H9 (cell line): ENCODE data around the gene POLR2H. TPM values are rescaled to one million over a fixed set of nuclear protein-coding genes. Genes with fewer than 3 reads are reported as not detected.

Experiments
- DNase-seq: peaks from one replicate; pipeline ENCODE4 v3.0.0-alpha.2; 2017
- H2AFZ ChIP-seq: one replicate; pipeline ENCODE4 v1.6.1; 2013; ENCODE audit warnings: mild to moderate bottlenecking, low read length, control low read depth, moderate library complexity
- H2AK5ac ChIP-seq: 2 replicates; pipeline ENCODE4 v1.6.1; 2013; ENCODE audit warnings: low read length, control low read depth, mixed read lengths; ENCODE audit not compliant: insufficient read length
- H2BK120ac ChIP-seq: one replicate; pipeline ENCODE4 v1.6.1; 2013; ENCODE audit warnings: low read depth, mild to moderate bottlenecking, low read length, control low read depth, inconsistent platforms; ENCODE audit not compliant: poor library complexity, severe bottlenecking
- H2BK12ac ChIP-seq: 2 replicates; pipeline ENCODE4 v1.6.1; 2013; ENCODE audit warnings: low read length, control low read depth, mixed read lengths, low read depth; ENCODE audit not compliant: insufficient read length
- H2BK15ac ChIP-seq: 2 replicates; pipeline ENCODE4 v1.6.1; 2013; ENCODE audit warnings: low read depth, low read length, control low read depth
- H2BK20ac ChIP-seq: one replicate; pipeline ENCODE4 v1.6.1; 2013; ENCODE audit warnings: low read depth, mild to moderate bottlenecking, low read length, control low read depth, inconsistent platforms; ENCODE audit not compliant: poor library complexity, severe bottlenecking
- H2BK5ac ChIP-seq: 2 replicates; pipeline ENCODE4 v1.6.1; 2013; ENCODE audit warnings: low read length, control low read depth, mixed read lengths; ENCODE audit not compliant: insufficient read length
- H3K14ac ChIP-seq: 2 replicates; pipeline ENCODE4 v1.6.1; 2013; ENCODE audit warnings: low read length, control low read depth; ENCODE audit not compliant: insufficient read depth
- H3K18ac ChIP-seq: 2 replicates; pipeline ENCODE4 v1.6.1; 2013; ENCODE audit warnings: low read depth, mild to moderate bottlenecking, mixed read lengths, low read length, control low read depth; ENCODE audit not compliant: insufficient read length
- H3K23ac ChIP-seq: 2 replicates; pipeline ENCODE4 v1.6.1; 2013; ENCODE audit warnings: low read length, control low read depth, mixed read lengths, low read depth; ENCODE audit not compliant: insufficient read length
- H3K23me2 ChIP-seq: 2 replicates; pipeline ENCODE4 v1.6.1; 2013; ENCODE audit warnings: low read depth, mild to moderate bottlenecking, mixed read lengths, low read length, control low read depth; ENCODE audit not compliant: insufficient read length, poor library complexity, severe bottlenecking
- H3K27ac ChIP-seq: 2 replicates; pipeline ENCODE4 v1.5.1; 2013; ENCODE audit warnings: low read length, control low read depth, mixed read lengths, low read depth; ENCODE audit not compliant: insufficient read length
- H3K27me3 ChIP-seq: 2 replicates; pipeline ENCODE4 v1.6.1; 2013; ENCODE audit warnings: low read length, control low read depth, inconsistent platforms; ENCODE audit not compliant: insufficient read depth
- H3K4ac ChIP-seq: 2 replicates; pipeline ENCODE4 v1.6.1; 2013; ENCODE audit warnings: low read depth, mild to moderate bottlenecking, control low read depth, inconsistent platforms, low read length, moderate library complexity
- H3K4me1 ChIP-seq: 2 replicates; pipeline ENCODE4 v1.6.1; 2013; ENCODE audit warnings: low read length, control low read depth, inconsistent platforms; ENCODE audit not compliant: insufficient read depth
- H3K4me2 ChIP-seq: 2 replicates; pipeline ENCODE4 v1.6.1; 2013; ENCODE audit warnings: low read length, control low read depth, mixed read lengths; ENCODE audit not compliant: insufficient read length, insufficient read depth
- H3K56ac ChIP-seq: 2 replicates; pipeline ENCODE4 v1.6.1; 2013; ENCODE audit warnings: low read depth, mild to moderate bottlenecking, mixed read lengths, low read length, control low read depth; ENCODE audit not compliant: insufficient read length
- H3K79me1 ChIP-seq: 2 replicates; pipeline ENCODE4 v1.6.1; 2013; ENCODE audit warnings: low read depth, mild to moderate bottlenecking, moderate library complexity, low read length, control low read depth, inconsistent platforms; ENCODE audit not compliant: insufficient read depth, poor library complexity, severe bottlenecking
- H3K79me2 ChIP-seq: 2 replicates; pipeline ENCODE4 v1.6.1; 2013; ENCODE audit warnings: low read length, control low read depth, inconsistent platforms; ENCODE audit not compliant: insufficient read depth
- H3K9ac ChIP-seq: 2 replicates; pipeline ENCODE4 v1.6.1; 2013; ENCODE audit warnings: low read length, control low read depth, mixed read lengths; ENCODE audit not compliant: insufficient read length; ENCODE audit errors: extremely low read depth
- H3K9me3 ChIP-seq: one replicate; pipeline ENCODE4 v1.6.1; 2013; ENCODE audit warnings: low read depth, low read length, inconsistent platforms; ENCODE audit not compliant: control insufficient read depth
- H3T11ph ChIP-seq: one replicate; pipeline ENCODE4 v1.6.1; 2013; ENCODE audit warnings: mild to moderate bottlenecking, low read length, control low read depth, inconsistent platforms
- H4K20me1 ChIP-seq: one replicate; pipeline ENCODE4 v1.6.1; 2013; ENCODE audit not compliant: control insufficient read depth, insufficient read length, insufficient read depth
- H4K5ac ChIP-seq: 2 replicates; pipeline ENCODE4 v1.6.1; 2013; ENCODE audit warnings: low read depth, mild to moderate bottlenecking, mixed read lengths, low read length, control low read depth; ENCODE audit not compliant: insufficient read length
- H4K8ac ChIP-seq: replicated peaks from 2 replicates; pipeline ENCODE4 v1.6.1; 2013; ENCODE audit warnings: low read length, control low read depth, mixed read lengths, low read depth; ENCODE audit not compliant: insufficient read length
- H4K91ac ChIP-seq: 2 replicates; pipeline ENCODE4 v1.6.1; 2013; ENCODE audit warnings: low read depth, mild to moderate bottlenecking, moderate library complexity, mixed read lengths, low read length, control low read depth; ENCODE audit not compliant: insufficient read length
- H3K27ac Mint-ChIP-seq, 3 experiments: 2 replicates in 2 of 3; 3 replicates in 1 of 3; pipeline ENCODE4 v1.8.0; 2020 to 2021; ENCODE audit warnings: mixed read lengths in 3 of 3, mild to moderate bottlenecking in 1 of 3, moderate library complexity in 1 of 3
- H3K27me3 Mint-ChIP-seq: 2 replicates; pipeline ENCODE4 v1.8.0; 2021; ENCODE audit warnings: low read depth, mild to moderate bottlenecking, moderate library complexity, mixed read lengths
- H3K36me3 Mint-ChIP-seq, 3 experiments: 2 replicates in 2 of 3; 3 replicates in 1 of 3; pipeline ENCODE4 v1.8.0; 2020 to 2021; ENCODE audit warnings: low read depth in 3 of 3, mixed read lengths in 3 of 3; ENCODE audit not compliant: insufficient read depth in 1 of 3
- H3K4me1 Mint-ChIP-seq, 2 experiments: 2 replicates each; pipeline ENCODE4 v1.8.0; 2020; ENCODE audit warnings: mixed read lengths in 2 of 2
- H3K4me3 Mint-ChIP-seq, 2 experiments: 2 replicates in 1 of 2; 3 replicates in 1 of 2; pipeline ENCODE4 v1.8.0; 2020 to 2021; ENCODE audit warnings: mild to moderate bottlenecking in 2 of 2, mixed read lengths in 2 of 2, moderate library complexity in 1 of 2
- H3K9me3 Mint-ChIP-seq, 2 experiments: 2 replicates in 1 of 2; 3 replicates in 1 of 2; pipeline ENCODE4 v1.8.0; 2020; ENCODE audit warnings: mild to moderate bottlenecking in 2 of 2, mixed read lengths in 2 of 2, moderate library complexity in 1 of 2
- whole genome bisulfite sequencing: extraction: QIAGEN DNeasy Blood & Tissue Kit; methylation state at CpG from one replicate; pipeline ENCODE4 v1.1.7; 2013; ENCODE audit warnings: missing lambda C conversion rate, low lambda C conversion rate, mixed read lengths; ENCODE audit not compliant: insufficient read length; ENCODE audit errors: extremely low coverage; 5-methylcytosine and 5-hydroxymethylcytosine counted together
- total RNA-seq: library from RNA; stranded (reverse); gene quantifications from 2 replicates; pipeline ENCODE4 v1.2.1, GENCODE V29; 2021
- TF ChIP-seq, protein P1 (sequence below): fragments of 200-600 bp; sonication (generic); conservative IDR thresholded peaks from 3 replicates; pipeline ENCODE4 v1.8.0; 2021; ENCODE audit warnings: antibody characterized with exemption, mild to moderate bottlenecking

The POLR2H gene
- total RNA-seq, 1 experiment from 2014 or later = 115 TPM

DNA sequence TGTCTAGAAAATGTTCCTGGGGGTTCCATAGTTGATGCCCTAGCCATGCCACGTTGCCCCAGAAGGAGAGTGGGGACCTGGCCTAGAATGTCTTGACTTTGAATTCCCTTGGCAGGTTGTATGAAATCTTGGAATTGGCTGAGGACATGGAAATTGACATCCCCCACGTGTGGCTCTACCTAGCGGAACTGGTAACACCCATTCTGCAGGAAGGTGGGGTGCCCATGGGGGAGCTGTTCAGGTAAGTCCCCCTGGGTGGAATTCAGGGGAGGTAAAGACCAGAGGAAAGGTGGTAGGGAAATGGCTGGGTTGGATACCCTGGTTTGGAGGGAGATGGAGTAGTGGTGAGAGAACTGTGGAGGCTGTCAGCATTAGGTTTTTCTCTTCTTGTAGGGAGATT lies 33.0 kb upstream of the POLR2H start:
- Histone ChIP-seq H2AFZ (no peak overlapping the region), H2BK15ac (no peak overlapping the region), H4K91ac (no peak overlapping the region), H3K4me1 (no peaks in the 10 kb centered on the region), H2BK12ac (no peak overlapping the region), H4K8ac (no peak overlapping the region), H3K4ac (no peak overlapping the region), H3K14ac (no peak overlapping the region), H3K79me2 (no peaks in the 10 kb centered on the region), H4K5ac (no peak overlapping the region), H3K9me3 (no peaks in the 10 kb centered on the region), H3K27ac (no peak overlapping the region), H3K79me1 (no peaks in the 10 kb centered on the region), H3K27me3 (no peaks in the 10 kb centered on the region), H3T11ph (no peak overlapping the region), H3K9ac (no peak overlapping the region), H3K4me2 (no peak overlapping the region), H3K56ac (no peak overlapping the region), H2BK120ac (no peak overlapping the region), H3K23me2 (no peaks in the 10 kb centered on the region), H2BK5ac (no peak overlapping the region), H4K20me1 (no peaks in the 10 kb centered on the region), H3K18ac (no peak overlapping the region), H2AK5ac (no peak overlapping the region), H2BK20ac (no peak overlapping the region), H3K23ac (no peak overlapping the region)
- Mint-ChIP-seq H3K36me3 (peaks cover 88 to 98% (median 97%) of the 10 kb centered on the region in 3 experiments; a peak in 6 of 7 replicates), H3K27me3 (no peaks in the 10 kb centered on the region; the same call in none of the 2 replicates), H3K4me3 (no peak overlapping the region; a peak in 1 of 5 replicates), H3K9me3 (no peaks in the 10 kb centered on the region), H3K27ac (peak overlapping the region in 1 of 3 experiments; percentile 90; a peak in 2 of 7 replicates), H3K4me1 (no peaks in the 10 kb centered on the region)
- TF ChIP-seq, protein P1, sequence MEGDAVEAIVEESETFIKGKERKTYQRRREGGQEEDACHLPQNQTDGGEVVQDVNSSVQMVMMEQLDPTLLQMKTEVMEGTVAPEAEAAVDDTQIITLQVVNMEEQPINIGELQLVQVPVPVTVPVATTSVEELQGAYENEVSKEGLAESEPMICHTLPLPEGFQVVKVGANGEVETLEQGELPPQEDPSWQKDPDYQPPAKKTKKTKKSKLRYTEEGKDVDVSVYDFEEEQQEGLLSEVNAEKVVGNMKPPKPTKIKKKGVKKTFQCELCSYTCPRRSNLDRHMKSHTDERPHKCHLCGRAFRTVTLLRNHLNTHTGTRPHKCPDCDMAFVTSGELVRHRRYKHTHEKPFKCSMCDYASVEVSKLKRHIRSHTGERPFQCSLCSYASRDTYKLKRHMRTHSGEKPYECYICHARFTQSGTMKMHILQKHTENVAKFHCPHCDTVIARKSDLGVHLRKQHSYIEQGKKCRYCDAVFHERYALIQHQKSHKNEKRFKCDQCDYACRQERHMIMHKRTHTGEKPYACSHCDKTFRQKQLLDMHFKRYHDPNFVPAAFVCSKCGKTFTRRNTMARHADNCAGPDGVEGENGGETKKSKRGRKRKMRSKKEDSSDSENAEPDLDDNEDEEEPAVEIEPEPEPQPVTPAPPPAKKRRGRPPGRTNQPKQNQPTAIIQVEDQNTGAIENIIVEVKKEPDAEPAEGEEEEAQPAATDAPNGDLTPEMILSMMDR = no peak
- no CpG with 5 or more reads among the region's 3 CpGs for WGBS
- no peak for DNase-seq
